ENCODE measurements around the gene PCSK6. TPM values are rescaled to one million over a fixed set of nuclear protein-coding genes. Genes with fewer than 3 reads are reported as not detected.
"Not testable (repeated sequence)": the region's sequence is repeated elsewhere in the genome, so short reads cannot be mapped to it uniquely, and the experiment has no call there.

Gene PCSK6
- total RNA-seq, 2 experiments from 2014 or later, result 0.28 TPM; not detected in 1

GRCh38 chr15:101457696-101458095 is 31.8 kb downstream of the PCSK6 start:
- ATAC-seq (ENCODE audit: poor library complexity), result no peak
- Mint-ChIP-seq H3K27me3 (peaks cover 39% of the 10 kb centered on the region), H3K4me3 (no peak overlapping the region), H3K27ac (no peak overlapping the region), H3K36me3 (ENCODE audit: low read depth) (no peaks in the 10 kb centered on the region), H3K4me1 (ENCODE audit: low read depth) (no peaks in the 10 kb centered on the region), H3K9me3 (no peaks in the 10 kb centered on the region)
- H3K4me3 ChIP-seq (ENCODE audit: low read length), result no peak overlapping the region
- peaks cover 0 to 11% of the 10 kb centered on the region in 2 experiments for H3K27me3 ChIP-seq (ENCODE audit: control insufficient read depth in 1 of 2, insufficient read depth in 2 of 2, low read length in 2 of 2)
- TF ChIP-seq, protein P1, sequence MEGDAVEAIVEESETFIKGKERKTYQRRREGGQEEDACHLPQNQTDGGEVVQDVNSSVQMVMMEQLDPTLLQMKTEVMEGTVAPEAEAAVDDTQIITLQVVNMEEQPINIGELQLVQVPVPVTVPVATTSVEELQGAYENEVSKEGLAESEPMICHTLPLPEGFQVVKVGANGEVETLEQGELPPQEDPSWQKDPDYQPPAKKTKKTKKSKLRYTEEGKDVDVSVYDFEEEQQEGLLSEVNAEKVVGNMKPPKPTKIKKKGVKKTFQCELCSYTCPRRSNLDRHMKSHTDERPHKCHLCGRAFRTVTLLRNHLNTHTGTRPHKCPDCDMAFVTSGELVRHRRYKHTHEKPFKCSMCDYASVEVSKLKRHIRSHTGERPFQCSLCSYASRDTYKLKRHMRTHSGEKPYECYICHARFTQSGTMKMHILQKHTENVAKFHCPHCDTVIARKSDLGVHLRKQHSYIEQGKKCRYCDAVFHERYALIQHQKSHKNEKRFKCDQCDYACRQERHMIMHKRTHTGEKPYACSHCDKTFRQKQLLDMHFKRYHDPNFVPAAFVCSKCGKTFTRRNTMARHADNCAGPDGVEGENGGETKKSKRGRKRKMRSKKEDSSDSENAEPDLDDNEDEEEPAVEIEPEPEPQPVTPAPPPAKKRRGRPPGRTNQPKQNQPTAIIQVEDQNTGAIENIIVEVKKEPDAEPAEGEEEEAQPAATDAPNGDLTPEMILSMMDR (IDR thresholded peaks at IDR 0.05), result no peak
- ChIA-PET CTCF (no interaction called here), POLR2A (no interaction called here)
- peaks cover 4% of the 10 kb centered on the region for H3K4me1 ChIP-seq (ENCODE audit: insufficient read depth, low read length)
- no peaks in the 10 kb centered on the region for H3K9me3 ChIP-seq (ENCODE audit: control insufficient read depth in 1 of 2, insufficient read depth in 1 of 2, low read length in 2 of 2)
- DNase-seq, result no peak
- no peaks in the 10 kb centered on the region for H3K36me3 ChIP-seq (ENCODE audit: insufficient read depth, low read length)
- H3K27ac ChIP-seq (ENCODE audit: low read depth in 1 of 2, low read length in 2 of 2), result no peak overlapping the region
- intact Hi-C loops (cut with DNase I, micrococcal nuclease), result no loop called here

GRCh38 chr15:101456057-101456739 is 33.3 kb downstream of the PCSK6 start:
- Mint-ChIP-seq H3K27me3 (peaks cover 48% of the 10 kb centered on the region), H3K9me3 (no peaks in the 10 kb centered on the region), H3K36me3 (ENCODE audit: low read depth) (no peaks in the 10 kb centered on the region), H3K4me1 (ENCODE audit: low read depth) (no peaks in the 10 kb centered on the region), H3K27ac (no peak overlapping the region), H3K4me3 (no peak overlapping the region)
- CTCF ChIA-PET, result no interaction called here
- POLR2A ChIA-PET, result no interaction called here
- ATAC-seq (ENCODE audit: poor library complexity) (no peak), DNase-seq (no peak)
- intact Hi-C loops (cut with DNase I, micrococcal nuclease), result no loop called here
- H3K4me3 ChIP-seq (ENCODE audit: low read length), result no peak overlapping the region
- peaks cover 7% of the 10 kb centered on the region for H3K4me1 ChIP-seq (ENCODE audit: insufficient read depth, low read length)
- no peaks in the 10 kb centered on the region for H3K9me3 ChIP-seq (ENCODE audit: control insufficient read depth in 1 of 2, insufficient read depth in 1 of 2, low read length in 2 of 2)
- H3K27ac ChIP-seq (ENCODE audit: low read depth in 1 of 2, low read length in 2 of 2), result no peak overlapping the region
- H3K27me3 ChIP-seq (ENCODE audit: control insufficient read depth in 1 of 2, insufficient read depth in 2 of 2, low read length in 2 of 2), result peaks cover 0 to 14% of the 10 kb centered on the region in 2 experiments
- TF ChIP-seq, protein P1 (IDR thresholded peaks at IDR 0.05), result no peak
- H3K36me3 ChIP-seq (ENCODE audit: insufficient read depth, low read length), result no peaks in the 10 kb centered on the region

DNA sequence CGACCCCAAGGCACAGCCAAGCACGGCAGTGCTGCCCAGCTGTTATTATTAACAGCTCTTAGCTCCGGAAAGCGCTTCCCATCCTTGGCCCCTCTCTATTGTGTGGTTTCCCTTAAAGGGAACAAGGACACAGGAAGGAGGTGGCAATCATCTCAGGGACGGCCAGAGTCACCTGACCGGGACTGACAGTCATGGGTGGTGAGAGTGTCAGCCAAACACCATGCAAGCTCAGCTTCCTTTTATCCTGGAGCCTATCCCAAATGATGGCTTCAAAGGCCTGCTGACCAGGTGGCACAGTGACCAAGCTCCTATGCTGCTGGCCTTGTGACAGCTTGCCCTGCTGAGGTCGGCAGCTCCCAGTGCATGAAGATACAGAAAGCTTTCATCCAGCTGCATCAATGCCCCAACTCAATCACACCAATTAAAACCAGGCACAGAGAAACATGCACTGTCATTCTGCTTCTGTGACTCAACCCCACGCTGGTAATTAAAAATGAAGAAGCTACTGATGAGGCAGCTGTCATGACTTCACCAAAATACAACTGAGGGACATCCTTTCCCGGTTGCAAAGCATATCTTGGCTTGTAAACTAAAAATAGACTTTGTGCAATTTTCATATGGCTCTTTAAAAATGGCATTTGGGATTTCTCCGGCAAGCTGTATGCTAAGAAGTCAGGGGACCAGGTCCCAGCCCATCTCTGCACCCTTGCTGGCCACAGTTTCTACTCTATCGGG is 34.0 kb downstream of the PCSK6 start:
- TF ChIP-seq, protein P1 (IDR thresholded peaks at IDR 0.05), result no peak

GRCh38 chr15:101454781-101455180 is 34.7 kb downstream of the PCSK6 start:
- ATAC-seq (ENCODE audit: poor library complexity); H3K4me1 Mint-ChIP-seq (ENCODE audit: low read depth); H3K4me1 ChIP-seq (ENCODE audit: insufficient read depth, low read length); H3K36me3 Mint-ChIP-seq (ENCODE audit: low read depth); H3K4me3 Mint-ChIP-seq; POLR2A ChIA-PET; CTCF ChIA-PET; H3K9me3 ChIP-seq (ENCODE audit: control insufficient read depth in 1 of 2, insufficient read depth in 1 of 2, low read length in 2 of 2); H3K27ac ChIP-seq (ENCODE audit: low read depth in 1 of 2, low read length in 2 of 2); H3K9me3 Mint-ChIP-seq; DNase-seq; H3K4me3 ChIP-seq (ENCODE audit: low read length); intact Hi-C loops (cut with DNase I, micrococcal nuclease); H3K36me3 ChIP-seq (ENCODE audit: insufficient read depth, low read length); H3K27ac Mint-ChIP-seq: not testable (repeated sequence)
- peaks cover 0 to 15% of the 10 kb centered on the region in 2 experiments for H3K27me3 ChIP-seq (ENCODE audit: control insufficient read depth in 1 of 2, insufficient read depth in 2 of 2, low read length in 2 of 2)
- peaks cover 50% of the 10 kb centered on the region for H3K27me3 Mint-ChIP-seq

More for the DNA sequence above, 34.0 kb downstream of the PCSK6 start:
- ATAC-seq (ENCODE audit: poor library complexity) (no peak), DNase-seq (peak in 2 of 14 experiments; percentile 48 to 53)
- no peak overlapping the region for H3K4me3 ChIP-seq (ENCODE audit: low read length)
- H3K27ac ChIP-seq (ENCODE audit: low read depth in 1 of 2, low read length in 2 of 2), result no peak overlapping the region
- intact Hi-C loops (cut with DNase I, micrococcal nuclease), result no loop called here
- peaks cover 0 to 20% of the 10 kb centered on the region in 2 experiments for H3K27me3 ChIP-seq (ENCODE audit: control insufficient read depth in 1 of 2, insufficient read depth in 2 of 2, low read length in 2 of 2)
- Mint-ChIP-seq H3K9me3 (no peaks in the 10 kb centered on the region), H3K4me1 (ENCODE audit: low read depth) (no peaks in the 10 kb centered on the region), H3K36me3 (ENCODE audit: low read depth) (no peaks in the 10 kb centered on the region), H3K27ac (no peak overlapping the region), H3K27me3 (peaks cover 52% of the 10 kb centered on the region), H3K4me3 (no peak overlapping the region)
- H3K4me1 ChIP-seq (ENCODE audit: insufficient read depth, low read length), result peaks cover 9% of the 10 kb centered on the region
- no peaks in the 10 kb centered on the region for H3K9me3 ChIP-seq (ENCODE audit: control insufficient read depth in 1 of 2, insufficient read depth in 1 of 2, low read length in 2 of 2)
- H3K36me3 ChIP-seq (ENCODE audit: insufficient read depth, low read length), result no peaks in the 10 kb centered on the region
- POLR2A ChIA-PET, result no interaction called here
- CTCF ChIA-PET, result no interaction called here

Measured in CD4-positive, alpha-beta T cell (primary cell).